Activated CD4-positive, alpha-beta memory T cell treated with anti-CD3 and anti-CD28 coated beads, Interleukin-2, amount 10 ng/mL, durations not matched to agents 7 days and 5 days (primary cell): ENCODE measurements around the gene UBE2Q1. TPM values are rescaled to one million over a fixed set of nuclear protein-coding genes. Genes with fewer than 3 reads are reported as not detected.

Experiments
- CTCF ChIA-PET: fragments of 350-600 bp; sonication (Branson Sonifier 250); formaldehyde crosslinking; loops from one replicate; lab custom pipeline; 2021; ENCODE audit warnings: antibody characterized with exemption, inconsistent platforms; lab: Charles Lee
- POLR2A ChIA-PET: fragments of 350-600 bp; sonication (Branson Sonifier 250); formaldehyde crosslinking; loops from one replicate; lab custom pipeline; 2021; ENCODE audit warnings: antibody characterized with exemption; lab: Charles Lee
- DNase-seq: peaks from one replicate; pipeline ENCODE4 v3.0.0-alpha.2; 2020
- H3K27ac Mint-ChIP-seq: one replicate; pipeline ENCODE4 v1.8.0; 2021; ENCODE audit warnings: mild to moderate bottlenecking, mixed read lengths
- H3K27me3 Mint-ChIP-seq: one replicate; pipeline ENCODE4 v1.8.0; 2021; ENCODE audit warnings: mixed read lengths
- H3K36me3 Mint-ChIP-seq: one replicate; pipeline ENCODE4 v1.8.0; 2021; ENCODE audit warnings: low read depth, mixed read lengths
- H3K4me1 Mint-ChIP-seq: one replicate; pipeline ENCODE4 v1.8.0; 2021; ENCODE audit warnings: mixed read lengths
- H3K4me3 Mint-ChIP-seq: one replicate; pipeline ENCODE4 v1.8.0; 2021; ENCODE audit warnings: mild to moderate bottlenecking, mixed read lengths
- H3K9me3 Mint-ChIP-seq: one replicate; pipeline ENCODE4 v1.8.0; 2021; ENCODE audit warnings: mixed read lengths
- total RNA-seq, 2 experiments: library from RNA; stranded (reverse); gene quantifications; one replicate each; pipeline ENCODE4 v1.2.3, GENCODE V29; 2021

Gene UBE2Q1
- total RNA-seq, 2 experiments from 2014 or later: 118 to 122 TPM

DNA sequence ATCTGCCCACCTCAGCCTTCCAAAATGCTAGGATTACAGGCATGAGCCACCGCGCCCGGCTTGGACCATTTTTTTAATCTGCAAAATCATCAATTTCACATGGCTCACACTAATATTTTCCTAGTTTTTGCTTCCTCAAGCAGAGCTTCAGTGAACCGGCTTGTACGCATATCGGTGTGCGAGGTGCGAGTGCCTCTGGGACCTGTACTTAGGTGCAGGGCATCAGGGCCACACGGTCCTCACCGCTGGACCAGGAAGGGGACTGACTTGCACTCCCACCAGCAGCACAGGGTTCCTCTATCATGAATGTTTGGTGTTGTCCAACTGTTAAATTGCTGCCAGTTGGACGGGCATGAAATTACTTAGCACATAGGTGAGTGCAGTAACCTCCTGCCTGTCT, 40.8 kb downstream of the UBE2Q1 start:
- no peak overlapping the region for H3K4me3 Mint-ChIP-seq
- peaks cover 2% of the 10 kb centered on the region for H3K4me1 Mint-ChIP-seq
- no peaks in the 10 kb centered on the region for H3K36me3 Mint-ChIP-seq
- H3K27ac Mint-ChIP-seq: no peak overlapping the region
- H3K27me3 Mint-ChIP-seq: peaks cover 46% of the 10 kb centered on the region
- H3K9me3 Mint-ChIP-seq: no peaks in the 10 kb centered on the region
- POLR2A ChIA-PET: no interaction called here
- CTCF ChIA-PET: no interaction called here
- DNase-seq: no peak

- DNase-seq: no peak
- H3K27ac Mint-ChIP-seq: no peak overlapping the region
- H3K4me1 Mint-ChIP-seq: no peaks in the 10 kb centered on the region
- H3K36me3 Mint-ChIP-seq: no peaks in the 10 kb centered on the region
- CTCF ChIA-PET: no interaction called here
- POLR2A ChIA-PET: no interaction called here
- H3K9me3 Mint-ChIP-seq: no peaks in the 10 kb centered on the region
- no peak overlapping the region for H3K4me3 Mint-ChIP-seq
- H3K27me3 Mint-ChIP-seq: peaks cover 40% of the 10 kb centered on the region
Measured at GRCh38 chr1:154514066-154514553, 44.4 kb downstream of the UBE2Q1 start.

DNA sequence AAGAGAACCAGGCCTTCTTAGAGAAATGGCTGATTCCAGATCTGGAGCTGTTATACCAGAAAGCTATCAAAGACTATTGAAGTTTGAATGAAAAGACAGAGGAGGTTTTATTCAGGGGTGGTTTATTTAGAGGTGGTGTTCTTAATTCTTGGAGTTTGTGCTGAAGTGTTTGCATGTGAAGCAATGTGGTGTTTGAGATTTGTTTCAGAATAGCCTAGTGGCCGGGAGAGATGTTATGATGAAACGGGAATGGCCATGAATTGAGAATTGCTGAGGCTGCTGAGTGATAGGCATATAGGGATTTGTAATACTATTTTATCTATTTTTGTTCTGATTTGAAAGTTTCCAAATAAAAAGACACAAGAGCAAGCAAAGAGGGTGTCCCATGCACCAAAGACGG, 45.7 kb downstream of the UBE2Q1 start:
- Mint-ChIP-seq H3K36me3 (no peaks in the 10 kb centered on the region), H3K4me1 (no peaks in the 10 kb centered on the region), H3K27me3 (peaks cover 47% of the 10 kb centered on the region), H3K27ac (no peak overlapping the region), H3K4me3 (no peak overlapping the region), H3K9me3 (no peaks in the 10 kb centered on the region)
- no peak for DNase-seq
- ChIA-PET CTCF (interaction anchor here (1.3 kb wide), 1 partner anchor 33 kb away, joined by 3 read pairs; no protein-coding TSS in a partner anchor), POLR2A (no interaction called here)

- no peak overlapping the region for H3K4me3 Mint-ChIP-seq
- peaks cover 6% of the 10 kb centered on the region for H3K9me3 Mint-ChIP-seq
- peaks cover 14% of the 10 kb centered on the region for H3K4me1 Mint-ChIP-seq
- CTCF ChIA-PET: interaction anchor here (1.0 kb wide), 1 partner anchor 56 kb away, joined by 3 read pairs; no protein-coding TSS in a partner anchor
- H3K27ac Mint-ChIP-seq: no peak overlapping the region
- POLR2A ChIA-PET: no interaction called here
- no peak for DNase-seq
- peaks cover 72% of the 10 kb centered on the region for H3K27me3 Mint-ChIP-seq
- peaks cover 5% of the 10 kb centered on the region for H3K36me3 Mint-ChIP-seq
Measured at GRCh38 chr1:154503898-154504297, 54.6 kb downstream of the UBE2Q1 start.

GRCh38 chr1:154502744-154503115, 55.7 kb downstream of the UBE2Q1 start:
- H3K27ac Mint-ChIP-seq: no peak overlapping the region
- peaks cover 14% of the 10 kb centered on the region for H3K4me1 Mint-ChIP-seq
- H3K27me3 Mint-ChIP-seq: peaks cover 64% of the 10 kb centered on the region
- H3K4me3 Mint-ChIP-seq: peak overlapping the region; percentile 3
- H3K9me3 Mint-ChIP-seq: peaks cover 6% of the 10 kb centered on the region
- ChIA-PET POLR2A (no interaction called here), CTCF (no interaction called here)
- no peak for DNase-seq
- H3K36me3 Mint-ChIP-seq: peaks cover 5% of the 10 kb centered on the region

GRCh38 chr1:154502066-154502743, 56.3 kb downstream of the UBE2Q1 start, which contains the start of the genes SHE and TDRD10:
Gene SHE (minus strand): TSS chr1:154502412. CDS start chr1:154502026, 386 bp downstream.
Gene TDRD10 (plus strand): TSS chr1:154502219. CDS start chr1:154506904, 4,685 bp downstream.
- Mint-ChIP-seq H3K27me3 (peaks cover 59% of the 10 kb centered on the region), H3K27ac (no peak within 1 kb of the TSS), H3K36me3 (peaks cover 5% of the 10 kb centered on the region), H3K4me1 (peaks cover 14% of the 10 kb centered on the region), H3K4me3 (peak within 1 kb of the TSS; percentile 18), H3K9me3 (peaks cover 6% of the 10 kb centered on the region)
- no peak for DNase-seq
- POLR2A ChIA-PET: no interaction called here
- CTCF ChIA-PET: no interaction called here

DNA sequence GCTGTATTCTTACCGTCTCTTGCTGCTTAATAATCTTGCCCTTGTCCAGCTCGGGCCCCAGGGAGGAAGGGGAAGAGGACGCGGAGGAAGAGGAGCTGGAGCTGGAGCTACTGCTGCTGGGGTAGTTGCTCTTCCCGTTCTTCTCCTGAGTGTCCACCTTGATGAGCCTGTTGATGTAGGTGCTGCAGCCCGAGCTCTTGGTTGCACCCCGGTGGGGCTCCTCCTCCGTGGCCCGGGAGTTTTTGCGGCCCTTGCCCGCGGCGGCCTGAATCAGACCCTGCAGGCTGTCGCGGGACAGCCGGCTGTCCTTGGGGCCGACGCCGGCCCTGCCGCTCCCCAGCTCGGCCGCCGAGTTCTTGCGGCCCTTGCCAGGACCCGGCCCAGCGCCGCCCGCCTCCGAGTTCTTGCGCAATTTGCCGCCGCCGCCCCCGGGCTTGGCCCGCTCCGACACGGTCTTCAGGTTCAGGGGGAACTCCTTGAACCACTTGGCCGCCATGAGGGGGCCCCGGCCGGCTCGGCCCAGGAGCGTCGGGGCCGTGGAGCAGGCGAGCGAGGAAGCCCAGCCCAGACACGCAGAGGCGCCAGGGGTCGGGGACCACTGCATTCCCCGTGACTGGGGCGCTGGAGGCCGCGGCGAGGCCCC, 56.9 kb downstream of the UBE2Q1 start:
- no peak for DNase-seq
- Mint-ChIP-seq H3K27me3 (peaks cover 54% of the 10 kb centered on the region), H3K4me1 (peaks cover 18% of the 10 kb centered on the region), H3K36me3 (peaks cover 5% of the 10 kb centered on the region), H3K27ac (no peak overlapping the region), H3K4me3 (peak overlapping the region; percentile 18), H3K9me3 (peaks cover 6% of the 10 kb centered on the region)
- ChIA-PET CTCF (interaction anchor here (0.6 kb wide), 1 partner anchor 495 kb away, joined by 3 read pairs; no protein-coding TSS in a partner anchor), POLR2A (no interaction called here)

DNA sequence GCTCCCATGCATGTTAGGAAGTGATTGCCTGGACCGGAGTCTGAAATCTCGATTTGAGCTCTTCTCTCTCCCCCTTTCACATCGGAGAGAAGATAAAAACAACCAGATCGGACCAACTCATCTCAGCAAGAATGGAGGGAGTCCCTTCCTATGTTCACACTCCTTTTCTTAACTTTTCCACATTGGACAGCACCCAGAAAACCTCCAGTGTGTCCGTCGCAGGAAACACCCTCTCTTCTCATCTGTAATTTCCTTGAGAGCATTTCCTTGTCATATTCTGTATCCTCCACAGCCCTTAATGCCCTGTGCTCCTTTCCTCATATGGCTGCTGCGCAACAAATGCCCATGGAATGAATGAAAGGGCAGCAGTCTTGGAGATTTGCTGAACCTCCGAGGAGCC, 57.9 kb downstream of the UBE2Q1 start:
- Mint-ChIP-seq H3K9me3 (peaks cover 6% of the 10 kb centered on the region), H3K4me1 (peaks cover 21% of the 10 kb centered on the region), H3K27me3 (peaks cover 49% of the 10 kb centered on the region), H3K36me3 (peaks cover 5% of the 10 kb centered on the region), H3K4me3 (no peak overlapping the region), H3K27ac (no peak overlapping the region)
- CTCF ChIA-PET: no interaction called here
- DNase-seq: no peak
- POLR2A ChIA-PET: no interaction called here

DNA sequence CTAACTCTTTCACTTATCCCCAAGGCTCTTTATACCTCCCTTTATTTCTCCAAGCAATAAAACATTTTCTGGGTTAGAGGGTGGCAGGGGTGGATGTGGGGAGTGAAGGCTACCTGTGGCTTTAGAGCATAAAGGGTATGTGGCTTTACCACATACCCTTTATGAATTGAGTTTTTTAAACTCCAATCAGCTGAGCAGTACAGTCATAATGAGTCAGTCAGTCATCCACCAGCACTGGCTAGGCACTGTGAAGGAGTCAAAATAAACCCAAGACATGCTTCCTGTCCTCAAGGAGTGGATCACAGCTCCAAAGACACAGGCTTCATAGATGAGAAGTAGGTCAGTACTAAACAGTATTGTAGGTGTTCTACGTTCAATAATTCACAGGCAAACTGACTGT, 59.0 kb downstream of the UBE2Q1 start:
- Mint-ChIP-seq H3K27me3 (peaks cover 42% of the 10 kb centered on the region), H3K27ac (no peak overlapping the region), H3K36me3 (peaks cover 5% of the 10 kb centered on the region), H3K4me3 (no peak overlapping the region), H3K9me3 (peaks cover 6% of the 10 kb centered on the region), H3K4me1 (peaks cover 22% of the 10 kb centered on the region)
- POLR2A ChIA-PET: interaction anchor here (0.9 kb wide), 1 partner anchor 113 kb away, joined by 3 read pairs; no protein-coding TSS in a partner anchor
- no peak for DNase-seq
- CTCF ChIA-PET: interaction anchor here (1.2 kb wide), 1 partner anchor 20 kb away, joined by 3 read pairs; no protein-coding TSS in a partner anchor

Other genes with a start within 250 kb of the UBE2Q1 start
- gene AQP10, start 237.6 kb downstream of the UBE2Q1 start, total RNA-seq: not detected
- 100 to 1,000 TPM; 142 to 149 TPM for gene ATP8B2, start 233.1 kb downstream of the UBE2Q1 start, total RNA-seq
- 10 to 100 TPM; 15.7 to 16.0 TPM for gene IL6R, start 153.3 kb downstream of the UBE2Q1 start, total RNA-seq
- not detected for gene TDRD10, start 56.4 kb downstream of the UBE2Q1 start, total RNA-seq
- gene SHE, start 56.2 kb downstream of the UBE2Q1 start, total RNA-seq: not detected
- gene CHRNB2, start 9.1 kb upstream of the UBE2Q1 start, total RNA-seq: not detected
- 100 to 1,000 TPM; 377 to 398 TPM for gene ADAR, start 49.5 kb upstream of the UBE2Q1 start, total RNA-seq